Measurements from ENCODE around the gene P3R3URF. TPM values are rescaled to one million over a fixed set of nuclear protein-coding genes. Genes with fewer than 3 reads are reported as not detected.
"Not testable (repeated sequence)": the region's sequence is repeated elsewhere in the genome, so short reads cannot be mapped to it uniquely, and the experiment has no call there.

Gene P3R3URF
- not detected for polyA plus RNA-seq (2013)

- Histone ChIP-seq H3K4me3 (ENCODE audit: control insufficient read depth in 1 of 7, extremely low read depth in 1 of 7, insufficient read depth in 4 of 7, low read depth in 2 of 7, low read length in 6 of 7) (no peak within 1 kb of the TSS), H3K4me1 (ENCODE audit: control extremely low read depth in 1 of 4, control insufficient read depth in 4 of 4, insufficient read depth in 4 of 4, low read length in 3 of 4) (peaks cover 0 to 3% (median 0%) of the 10 kb centered on the region in 4 experiments), H3K9me3 (ENCODE audit: control extremely low read depth in 1 of 5, control insufficient read depth in 4 of 5, insufficient read depth in 2 of 5, low read depth in 1 of 5, low read length in 4 of 5) (no peaks in the 10 kb centered on the region), H3K27ac (ENCODE audit: insufficient read depth in 1 of 2, low read depth in 1 of 2, low read length in 2 of 2, poor library complexity in 1 of 2, severe bottlenecking in 2 of 2) (no peak within 1 kb of the TSS), H3K36me3 (ENCODE audit: control insufficient read depth in 4 of 4, insufficient read depth in 4 of 4, low read length in 3 of 4) (no peaks in the 10 kb centered on the region), H3K27me3 (replicated peaks in 2 of 5; ENCODE audit: control insufficient read depth in 4 of 5, insufficient read depth in 5 of 5, low read length in 4 of 5) (no peaks in the 10 kb centered on the region)
- WGBS (ENCODE audit: insufficient coverage), result 97% methylated on average over 13 of the region's 13 CpGs
- ChIA-PET POLR2A (interaction anchor here (0.7 kb wide), 1 partner anchor 1350 kb away, joined by 3 read pairs; no protein-coding TSS in a partner anchor), CTCF (interaction anchor here (11.4 kb wide), 1 partner anchor 140 kb away, joined by 167 read pairs; no protein-coding TSS in a partner anchor)
- no peak for DNase-seq
These were observed at the start of gene P3R3URF for GRCh38 chr1:46176211-46176865. TSS of gene P3R3URF (minus strand) at chr1:46176488. CDS start at chr1:46176471, 17 bp downstream.

GRCh38 chr1:46224966-46225365 lies 48.7 kb upstream of the P3R3URF start:
- ChIA-PET POLR2A (no interaction called here), CTCF (interaction anchor here (0.8 to 7.3 kb wide), 12 partner anchors 9 to 1213 kb away, joined by 3 to 75 read pairs (median 4); partner anchors contain the start of genes LURAP1 and UROD)
- Histone ChIP-seq H3K9me3 (ENCODE audit: control extremely low read depth in 1 of 5, control insufficient read depth in 4 of 5, insufficient read depth in 2 of 5, low read depth in 1 of 5, low read length in 4 of 5) (no peaks in the 10 kb centered on the region), H3K4me3 (ENCODE audit: control insufficient read depth in 1 of 7, extremely low read depth in 1 of 7, insufficient read depth in 4 of 7, low read depth in 2 of 7, low read length in 6 of 7) (no peak overlapping the region), H3K4me1 (ENCODE audit: control extremely low read depth in 1 of 4, control insufficient read depth in 4 of 4, insufficient read depth in 4 of 4, low read length in 3 of 4) (peaks cover 0 to 4% (median 0%) of the 10 kb centered on the region in 4 experiments), H3K36me3 (ENCODE audit: control insufficient read depth in 4 of 4, insufficient read depth in 4 of 4, low read length in 3 of 4) (peaks cover 0 to 2% (median 0%) of the 10 kb centered on the region in 4 experiments), H3K27ac (ENCODE audit: insufficient read depth in 1 of 2, low read depth in 1 of 2, low read length in 2 of 2, poor library complexity in 1 of 2, severe bottlenecking in 2 of 2) (no peak overlapping the region), H3K27me3 (replicated peaks in 2 of 5; ENCODE audit: control insufficient read depth in 4 of 5, insufficient read depth in 5 of 5, low read length in 4 of 5) (no peaks in the 10 kb centered on the region)
- DNase-seq, result no peak
- 100% methylated on average over 4 of the region's 4 CpGs for WGBS (ENCODE audit: insufficient coverage)

GRCh38 chr1:46223472-46223943 lies 47.2 kb upstream of the P3R3URF start:
- H3K4me3 ChIP-seq (ENCODE audit: control insufficient read depth in 1 of 7, extremely low read depth in 1 of 7, insufficient read depth in 4 of 7, low read depth in 2 of 7, low read length in 6 of 7), result no peak overlapping the region
- H3K27ac ChIP-seq (ENCODE audit: insufficient read depth in 1 of 2, low read depth in 1 of 2, low read length in 2 of 2, poor library complexity in 1 of 2, severe bottlenecking in 2 of 2), result no peak overlapping the region
- H3K9me3 ChIP-seq (ENCODE audit: control extremely low read depth in 1 of 5, control insufficient read depth in 4 of 5, insufficient read depth in 2 of 5, low read depth in 1 of 5, low read length in 4 of 5), result no peaks in the 10 kb centered on the region
- H3K36me3 ChIP-seq (ENCODE audit: control insufficient read depth in 4 of 4, insufficient read depth in 4 of 4, low read length in 3 of 4), result peaks cover 0 to 3% (median under 1%) of the 10 kb centered on the region in 4 experiments
- ChIA-PET POLR2A (interaction anchor here (1.0 kb wide), 1 partner anchor 21 kb away, joined by 3 read pairs; the partner anchor contains the start of gene LURAP1), CTCF (interaction anchor here (0.6 to 7.3 kb wide), 24 partner anchors 9 to 1187 kb away, joined by 3 to 75 read pairs (median 4); partner anchors contain the start of gene POMGNT1)
- no peaks in the 10 kb centered on the region for H3K27me3 ChIP-seq (replicated peaks in 2 of 5; ENCODE audit: control insufficient read depth in 4 of 5, insufficient read depth in 5 of 5, low read length in 4 of 5)
- DNase-seq, result peak; percentile 81 to 89 (median 87)
- 25% methylated on average over 4 of the region's 6 CpGs for WGBS (ENCODE audit: insufficient coverage)
- H3K4me1 ChIP-seq (ENCODE audit: control extremely low read depth in 1 of 4, control insufficient read depth in 4 of 4, insufficient read depth in 4 of 4, low read length in 3 of 4), result peaks cover 0 to 2% (median 0%) of the 10 kb centered on the region in 4 experiments

GRCh38 chr1:46223055-46223454 lies 46.8 kb upstream of the P3R3URF start:
- H3K4me1 ChIP-seq (ENCODE audit: control extremely low read depth in 1 of 4, control insufficient read depth in 4 of 4, insufficient read depth in 4 of 4, low read length in 3 of 4); H3K4me3 ChIP-seq (ENCODE audit: control insufficient read depth in 1 of 7, extremely low read depth in 1 of 7, insufficient read depth in 4 of 7, low read depth in 2 of 7, low read length in 6 of 7); H3K36me3 ChIP-seq (ENCODE audit: control insufficient read depth in 4 of 4, insufficient read depth in 4 of 4, low read length in 3 of 4); H3K27ac ChIP-seq (ENCODE audit: insufficient read depth in 1 of 2, low read depth in 1 of 2, low read length in 2 of 2, poor library complexity in 1 of 2, severe bottlenecking in 2 of 2); H3K27me3 ChIP-seq (replicated peaks in 2 of 5; ENCODE audit: control insufficient read depth in 4 of 5, insufficient read depth in 5 of 5, low read length in 4 of 5); DNase-seq; H3K9me3 ChIP-seq (ENCODE audit: control extremely low read depth in 1 of 5, control insufficient read depth in 4 of 5, insufficient read depth in 2 of 5, low read depth in 1 of 5, low read length in 4 of 5): not testable (repeated sequence)
- CTCF ChIA-PET, result interaction anchor here (0.6 to 7.3 kb wide), 18 partner anchors 10 to 1187 kb away, joined by 3 to 75 read pairs (median 4); partner anchors contain the start of gene POMGNT1
- POLR2A ChIA-PET, result interaction anchor here (1.0 kb wide), 1 partner anchor 20 kb away, joined by 3 read pairs; the partner anchor contains the start of gene LURAP1
- 92% methylated on average over 11 of the region's 11 CpGs for WGBS (ENCODE audit: insufficient coverage)

GRCh38 chr1:46221749-46222148 lies 45.5 kb upstream of the P3R3URF start:
- Histone ChIP-seq H3K36me3 (ENCODE audit: control insufficient read depth in 4 of 4, insufficient read depth in 4 of 4, low read length in 3 of 4) (peaks cover 0 to 3% (median under 1%) of the 10 kb centered on the region in 4 experiments), H3K4me3 (ENCODE audit: control insufficient read depth in 1 of 7, extremely low read depth in 1 of 7, insufficient read depth in 4 of 7, low read depth in 2 of 7, low read length in 6 of 7) (no peak overlapping the region), H3K4me1 (ENCODE audit: control extremely low read depth in 1 of 4, control insufficient read depth in 4 of 4, insufficient read depth in 4 of 4, low read length in 3 of 4) (peaks cover 0 to 2% (median 0%) of the 10 kb centered on the region in 4 experiments), H3K27ac (ENCODE audit: insufficient read depth in 1 of 2, low read depth in 1 of 2, low read length in 2 of 2, poor library complexity in 1 of 2, severe bottlenecking in 2 of 2) (no peak overlapping the region), H3K27me3 (replicated peaks in 2 of 5; ENCODE audit: control insufficient read depth in 4 of 5, insufficient read depth in 5 of 5, low read length in 4 of 5) (no peaks in the 10 kb centered on the region), H3K9me3 (ENCODE audit: control extremely low read depth in 1 of 5, control insufficient read depth in 4 of 5, insufficient read depth in 2 of 5, low read depth in 1 of 5, low read length in 4 of 5) (no peaks in the 10 kb centered on the region)
- ChIA-PET POLR2A (no interaction called here), CTCF (interaction anchor here (0.8 to 7.3 kb wide), 7 partner anchors 11 to 186 kb away, joined by 3 to 75 read pairs (median 4); no protein-coding TSS in a partner anchor)
- WGBS (ENCODE audit: insufficient coverage), result 100% methylated on average over 3 of the region's 4 CpGs
- DNase-seq, result no peak

GRCh38 chr1:46220808-46221207 lies 44.5 kb upstream of the P3R3URF start:
- WGBS (ENCODE audit: insufficient coverage), result 90% methylated on average over 2 of the region's 3 CpGs
- POLR2A ChIA-PET, result no interaction called here
- no peak overlapping the region for H3K27ac ChIP-seq (ENCODE audit: insufficient read depth in 1 of 2, low read depth in 1 of 2, low read length in 2 of 2, poor library complexity in 1 of 2, severe bottlenecking in 2 of 2)
- H3K4me1 ChIP-seq (ENCODE audit: control extremely low read depth in 1 of 4, control insufficient read depth in 4 of 4, insufficient read depth in 4 of 4, low read length in 3 of 4), result peaks cover 0 to 2% (median 0%) of the 10 kb centered on the region in 4 experiments
- H3K27me3 ChIP-seq (replicated peaks in 2 of 5; ENCODE audit: control insufficient read depth in 4 of 5, insufficient read depth in 5 of 5, low read length in 4 of 5), result no peaks in the 10 kb centered on the region
- no peak for DNase-seq
- CTCF ChIA-PET, result interaction anchor here (0.9 to 7.3 kb wide), 4 partner anchors 8 to 185 kb away, joined by 3 to 75 read pairs (median 6); no protein-coding TSS in a partner anchor
- no peaks in the 10 kb centered on the region for H3K9me3 ChIP-seq (ENCODE audit: control extremely low read depth in 1 of 5, control insufficient read depth in 4 of 5, insufficient read depth in 2 of 5, low read depth in 1 of 5, low read length in 4 of 5)
- H3K36me3 ChIP-seq (ENCODE audit: control insufficient read depth in 4 of 4, insufficient read depth in 4 of 4, low read length in 3 of 4), result peaks cover 0 to 3% (median under 1%) of the 10 kb centered on the region in 4 experiments
- H3K4me3 ChIP-seq (ENCODE audit: control insufficient read depth in 1 of 7, extremely low read depth in 1 of 7, insufficient read depth in 4 of 7, low read depth in 2 of 7, low read length in 6 of 7), result no peak overlapping the region

Measured in common myeloid progenitor, CD34-positive (primary cell).